NB4 (cell line): ENCODE results near the gene NMNAT3.

Experiments
- MAX ChIP-seq: IDR thresholded peaks from 2 replicates; pipeline ENCODE4 v1.6.1; 2011; ENCODE audit warnings: low read depth, low read length
- MYC ChIP-seq: IDR thresholded peaks from 2 replicates; pipeline ENCODE4 v1.6.1; 2011; ENCODE audit warnings: low read depth, low read length
- POLR2A ChIP-seq: IDR thresholded peaks from 2 replicates; pipeline ENCODE4 v1.6.1; 2011; ENCODE audit warnings: mild to moderate bottlenecking; ENCODE audit not compliant: insufficient read length; ENCODE audit errors: extremely low read depth
- TF ChIP-seq, protein P1 (sequence below): IDR thresholded peaks from one replicate; pipeline ENCODE4 v1.5.1; 2012; ENCODE audit warnings: low read depth, low read length

GRCh38 chr3:139528924-139529323, 148.8 kb downstream of the NMNAT3 start:
- TF ChIP-seq, protein P1, sequence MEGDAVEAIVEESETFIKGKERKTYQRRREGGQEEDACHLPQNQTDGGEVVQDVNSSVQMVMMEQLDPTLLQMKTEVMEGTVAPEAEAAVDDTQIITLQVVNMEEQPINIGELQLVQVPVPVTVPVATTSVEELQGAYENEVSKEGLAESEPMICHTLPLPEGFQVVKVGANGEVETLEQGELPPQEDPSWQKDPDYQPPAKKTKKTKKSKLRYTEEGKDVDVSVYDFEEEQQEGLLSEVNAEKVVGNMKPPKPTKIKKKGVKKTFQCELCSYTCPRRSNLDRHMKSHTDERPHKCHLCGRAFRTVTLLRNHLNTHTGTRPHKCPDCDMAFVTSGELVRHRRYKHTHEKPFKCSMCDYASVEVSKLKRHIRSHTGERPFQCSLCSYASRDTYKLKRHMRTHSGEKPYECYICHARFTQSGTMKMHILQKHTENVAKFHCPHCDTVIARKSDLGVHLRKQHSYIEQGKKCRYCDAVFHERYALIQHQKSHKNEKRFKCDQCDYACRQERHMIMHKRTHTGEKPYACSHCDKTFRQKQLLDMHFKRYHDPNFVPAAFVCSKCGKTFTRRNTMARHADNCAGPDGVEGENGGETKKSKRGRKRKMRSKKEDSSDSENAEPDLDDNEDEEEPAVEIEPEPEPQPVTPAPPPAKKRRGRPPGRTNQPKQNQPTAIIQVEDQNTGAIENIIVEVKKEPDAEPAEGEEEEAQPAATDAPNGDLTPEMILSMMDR, result no peak
- TF ChIP-seq MAX (no peak), POLR2A (no peak), MYC (no peak)
